Measurements from ENCODE around the gene BRD4.

The BRD4 gene

GRCh38 chr19:15187026-15188007 is 145.0 kb downstream of the BRD4 start:
- DNase-seq, result no peak
